Measurements from ENCODE around the gene GSDME. TPM values are rescaled to one million over a fixed set of nuclear protein-coding genes. Genes with fewer than 3 reads are reported as not detected.

The GSDME gene
- total RNA-seq, 1 experiment from 2014 or later: 5.5 TPM

DNA sequence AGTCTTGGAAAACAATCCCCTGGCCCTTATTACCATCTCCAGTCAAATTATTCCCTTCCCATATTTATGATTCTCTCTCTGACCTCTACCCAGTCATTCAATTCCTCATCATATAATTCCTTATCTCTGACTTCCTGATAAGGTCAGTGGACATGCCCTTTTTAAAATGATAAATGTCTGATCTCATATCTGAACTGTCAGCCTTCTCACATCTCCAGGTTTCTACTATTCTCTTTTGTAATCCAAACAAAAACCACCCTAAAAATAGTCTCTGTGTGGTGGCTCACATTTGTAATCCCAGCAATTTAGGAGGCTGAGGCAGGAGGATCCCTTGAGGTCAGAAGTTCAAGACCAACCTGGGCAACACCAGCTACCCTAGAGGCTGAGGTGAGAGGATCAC is 11.9 kb downstream of the GSDME start:
- Mint-ChIP-seq H3K4me1 (peaks cover 0 to 7% of the 10 kb centered on the region in 2 experiments; a peak in 2 of 4 replicates), H3K36me3 (ENCODE audit: insufficient read depth in 1 of 3, low read depth in 3 of 3) (no peaks in the 10 kb centered on the region), H3K9me3 (no peaks in the 10 kb centered on the region), H3K4me3 (no peak overlapping the region), H3K27ac (no peak overlapping the region), H3K27me3 (ENCODE audit: low read depth) (no peaks in the 10 kb centered on the region)
- no peaks in the 10 kb centered on the region for H3K79me2 ChIP-seq (ENCODE audit: insufficient read depth, low read length)
- H2BK15ac ChIP-seq (ENCODE audit: low read depth, low read length): no peak overlapping the region
- no peak overlapping the region for H3K56ac ChIP-seq (ENCODE audit: insufficient read length, low read depth, low read length)
- no peaks in the 10 kb centered on the region for H3K4me1 ChIP-seq (ENCODE audit: insufficient read depth, low read length)
- no peak overlapping the region for H4K5ac ChIP-seq (ENCODE audit: insufficient read length, low read depth, low read length)
- no peak overlapping the region for H3T11ph ChIP-seq (ENCODE audit: low read length)
- H4K8ac ChIP-seq (replicated peaks; ENCODE audit: insufficient read length, low read depth, low read length): no peak overlapping the region
- H3K27me3 ChIP-seq (ENCODE audit: insufficient read depth, low read length): no peaks in the 10 kb centered on the region
- H3K4ac ChIP-seq (ENCODE audit: low read depth, low read length): no peak overlapping the region
- H3K18ac ChIP-seq (ENCODE audit: insufficient read length, low read depth, low read length): no peak overlapping the region
- H3K9ac ChIP-seq (ENCODE audit: extremely low read depth, insufficient read length, low read length): no peak overlapping the region
- no peak overlapping the region for H2BK5ac ChIP-seq (ENCODE audit: insufficient read length, low read length)
- no peak overlapping the region for H2BK20ac ChIP-seq (ENCODE audit: low read depth, low read length, poor library complexity, severe bottlenecking)
- H3K23ac ChIP-seq (ENCODE audit: insufficient read length, low read depth, low read length): no peak overlapping the region
- no peaks in the 10 kb centered on the region for H3K79me1 ChIP-seq (ENCODE audit: insufficient read depth, low read depth, low read length, poor library complexity, severe bottlenecking)
- no peaks in the 10 kb centered on the region for H3K9me3 ChIP-seq (ENCODE audit: control insufficient read depth, low read depth, low read length)
- TF ChIP-seq, protein P1, sequence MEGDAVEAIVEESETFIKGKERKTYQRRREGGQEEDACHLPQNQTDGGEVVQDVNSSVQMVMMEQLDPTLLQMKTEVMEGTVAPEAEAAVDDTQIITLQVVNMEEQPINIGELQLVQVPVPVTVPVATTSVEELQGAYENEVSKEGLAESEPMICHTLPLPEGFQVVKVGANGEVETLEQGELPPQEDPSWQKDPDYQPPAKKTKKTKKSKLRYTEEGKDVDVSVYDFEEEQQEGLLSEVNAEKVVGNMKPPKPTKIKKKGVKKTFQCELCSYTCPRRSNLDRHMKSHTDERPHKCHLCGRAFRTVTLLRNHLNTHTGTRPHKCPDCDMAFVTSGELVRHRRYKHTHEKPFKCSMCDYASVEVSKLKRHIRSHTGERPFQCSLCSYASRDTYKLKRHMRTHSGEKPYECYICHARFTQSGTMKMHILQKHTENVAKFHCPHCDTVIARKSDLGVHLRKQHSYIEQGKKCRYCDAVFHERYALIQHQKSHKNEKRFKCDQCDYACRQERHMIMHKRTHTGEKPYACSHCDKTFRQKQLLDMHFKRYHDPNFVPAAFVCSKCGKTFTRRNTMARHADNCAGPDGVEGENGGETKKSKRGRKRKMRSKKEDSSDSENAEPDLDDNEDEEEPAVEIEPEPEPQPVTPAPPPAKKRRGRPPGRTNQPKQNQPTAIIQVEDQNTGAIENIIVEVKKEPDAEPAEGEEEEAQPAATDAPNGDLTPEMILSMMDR (conservative IDR thresholded peaks at IDR 0.05): no peak
- no peak overlapping the region for H3K4me2 ChIP-seq (ENCODE audit: insufficient read depth, insufficient read length, low read length)
- no peak for DNase-seq
- no peak overlapping the region for H2AK5ac ChIP-seq (ENCODE audit: insufficient read length, low read length)
- no peak overlapping the region for H2AFZ ChIP-seq (ENCODE audit: low read length)
- H2BK12ac ChIP-seq (ENCODE audit: insufficient read length, low read depth, low read length): no peak overlapping the region
- H3K23me2 ChIP-seq (ENCODE audit: insufficient read length, low read depth, low read length, poor library complexity, severe bottlenecking): no peaks in the 10 kb centered on the region
- H3K14ac ChIP-seq (ENCODE audit: insufficient read depth, low read length): no peak overlapping the region
- no peak overlapping the region for H4K91ac ChIP-seq (ENCODE audit: insufficient read length, low read depth, low read length)
- no peak overlapping the region for H3K27ac ChIP-seq (ENCODE audit: insufficient read length, low read depth, low read length)
- no peaks in the 10 kb centered on the region for H4K20me1 ChIP-seq (ENCODE audit: control insufficient read depth, insufficient read depth, insufficient read length)
- no peak overlapping the region for H2BK120ac ChIP-seq (ENCODE audit: low read depth, low read length, poor library complexity, severe bottlenecking)

Measured in H9 (cell line).